HepG2 (cell line): ENCODE results near the gene ATP1B2.

Source experiments
- ELF4 ChIP-seq: sonication (generic); formaldehyde crosslinking; IDR thresholded peaks from 2 replicates; pipeline ENCODE4 v1.5.0; 2020; ENCODE audit warnings: missing genetic modification reagents, mild to moderate bottlenecking, moderate library complexity, borderline replicate concordance
- FOSL1 ChIP-seq: sonication (generic); formaldehyde crosslinking; IDR thresholded peaks from 2 replicates; pipeline ENCODE4 v1.9.0; 2021; ENCODE audit warnings: missing genetic modification reagents, borderline replicate concordance
- KDM1A ChIP-seq: IDR thresholded peaks from 2 replicates; pipeline ENCODE4 v1.6.1; 2016; ENCODE audit warnings: missing compliant biosample characterization
- PHF8 ChIP-seq: sonication (generic); formaldehyde crosslinking; IDR thresholded peaks from 2 replicates; pipeline ENCODE4 v1.5.0; 2020; ENCODE audit warnings: missing genetic modification reagents
- POLR2A ChIP-seq, 2 experiments: IDR thresholded peaks; 2 replicates each; pipeline ENCODE4 v1.6.1; 2011; ENCODE audit warnings: low read depth in 2 of 2, low read length in 2 of 2, mild to moderate bottlenecking in 1 of 2, moderate library complexity in 1 of 2; ENCODE audit not compliant: insufficient read depth in 1 of 2
- POLR2AphosphoS5 ChIP-seq: IDR thresholded peaks from 2 replicates; pipeline ENCODE4 v1.6.1; 2012; ENCODE audit warnings: low read depth, low read length
- REL ChIP-seq: sonication (generic); formaldehyde crosslinking; conservative IDR thresholded peaks from 2 replicates; pipeline ENCODE4 v1.8.0; 2022; ENCODE audit warnings: mild to moderate bottlenecking, missing genetic modification reagents, moderate library complexity
- RFX5 ChIP-seq: IDR thresholded peaks from 2 replicates; pipeline ENCODE4 v1.6.1; 2011; ENCODE audit warnings: low read depth, low read length, improper control_type of control experiment
- RNF2 ChIP-seq: fragments of 450-650 bp; conservative IDR thresholded peaks from 2 replicates; pipeline ENCODE4 v1.6.1; 2016; ENCODE audit warnings: low read depth
- SCMH1 ChIP-seq: sonication (generic); formaldehyde crosslinking; IDR thresholded peaks from 2 replicates; pipeline ENCODE4 v1.9.0; 2021; ENCODE audit warnings: missing genetic modification reagents, mild to moderate bottlenecking, borderline replicate concordance
- ZBTB3 ChIP-seq: sonication (generic); formaldehyde crosslinking; IDR thresholded peaks from 2 replicates; pipeline ENCODE4 v1.4.0; 2020; ENCODE audit warnings: low read depth, mild to moderate bottlenecking, moderate library complexity, missing genetic modification reagents, borderline replicate concordance
- TF ChIP-seq, protein P1 (sequence below): sonication (generic); formaldehyde crosslinking; IDR thresholded peaks from 2 replicates; pipeline ENCODE4 v1.5.0; 2020; ENCODE audit warnings: mild to moderate bottlenecking, missing genetic modification reagents, moderate library complexity
- TF ChIP-seq, protein P2 (sequence below): sonication (generic); formaldehyde crosslinking; conservative IDR thresholded peaks from 2 replicates; pipeline ENCODE4 v1.4.0; 2020; ENCODE audit warnings: missing genetic modification reagents
- TF ChIP-seq, protein P3 (sequence below): sonication (generic); formaldehyde crosslinking; IDR thresholded peaks from 2 replicates; pipeline ENCODE4 v1.8.0; 2022; ENCODE audit warnings: missing genetic modification reagents, low read depth, mild to moderate bottlenecking, borderline replicate concordance

DNA sequence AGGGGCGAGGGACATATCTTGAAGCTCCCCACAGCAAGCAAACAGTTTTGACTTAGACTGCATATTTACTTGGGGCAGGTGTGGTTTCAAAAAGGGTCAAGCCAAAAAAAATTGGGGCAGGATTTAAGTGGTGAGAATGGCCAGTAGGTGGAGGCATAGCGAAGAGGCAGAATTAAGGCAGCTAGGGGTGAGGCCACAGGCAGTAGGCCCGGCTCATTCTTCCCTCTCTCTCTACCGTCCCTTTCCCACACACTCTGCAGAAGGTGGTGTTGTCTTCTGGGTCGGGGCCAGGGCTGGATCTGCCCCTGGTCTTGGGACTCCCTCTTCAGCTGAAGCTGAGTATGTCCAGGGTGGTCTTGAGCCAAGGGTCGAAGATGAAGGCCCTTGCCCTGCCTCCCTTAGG, 18.2 kb upstream of the ATP1B2 start:
- no peak for TF ChIP-seq SCMH1 (CRISPR knock-in tag)
- TF ChIP-seq KDM1A (CRISPR knock-in tag) = no peak
- TF ChIP-seq PHF8 (CRISPR knock-in tag) = no peak
- no peak for TF ChIP-seq ZBTB3 (CRISPR knock-in tag)
- no peak for TF ChIP-seq POLR2AphosphoS5
- TF ChIP-seq, protein P1, sequence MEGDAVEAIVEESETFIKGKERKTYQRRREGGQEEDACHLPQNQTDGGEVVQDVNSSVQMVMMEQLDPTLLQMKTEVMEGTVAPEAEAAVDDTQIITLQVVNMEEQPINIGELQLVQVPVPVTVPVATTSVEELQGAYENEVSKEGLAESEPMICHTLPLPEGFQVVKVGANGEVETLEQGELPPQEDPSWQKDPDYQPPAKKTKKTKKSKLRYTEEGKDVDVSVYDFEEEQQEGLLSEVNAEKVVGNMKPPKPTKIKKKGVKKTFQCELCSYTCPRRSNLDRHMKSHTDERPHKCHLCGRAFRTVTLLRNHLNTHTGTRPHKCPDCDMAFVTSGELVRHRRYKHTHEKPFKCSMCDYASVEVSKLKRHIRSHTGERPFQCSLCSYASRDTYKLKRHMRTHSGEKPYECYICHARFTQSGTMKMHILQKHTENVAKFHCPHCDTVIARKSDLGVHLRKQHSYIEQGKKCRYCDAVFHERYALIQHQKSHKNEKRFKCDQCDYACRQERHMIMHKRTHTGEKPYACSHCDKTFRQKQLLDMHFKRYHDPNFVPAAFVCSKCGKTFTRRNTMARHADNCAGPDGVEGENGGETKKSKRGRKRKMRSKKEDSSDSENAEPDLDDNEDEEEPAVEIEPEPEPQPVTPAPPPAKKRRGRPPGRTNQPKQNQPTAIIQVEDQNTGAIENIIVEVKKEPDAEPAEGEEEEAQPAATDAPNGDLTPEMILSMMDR (CRISPR knock-in tag) = peak; percentile 55
- no peak for TF ChIP-seq RFX5
- no peak for TF ChIP-seq ELF4 (CRISPR knock-in tag)
- no peak for TF ChIP-seq FOSL1 (CRISPR knock-in tag)
- TF ChIP-seq REL = no peak
- TF ChIP-seq, protein P2, sequence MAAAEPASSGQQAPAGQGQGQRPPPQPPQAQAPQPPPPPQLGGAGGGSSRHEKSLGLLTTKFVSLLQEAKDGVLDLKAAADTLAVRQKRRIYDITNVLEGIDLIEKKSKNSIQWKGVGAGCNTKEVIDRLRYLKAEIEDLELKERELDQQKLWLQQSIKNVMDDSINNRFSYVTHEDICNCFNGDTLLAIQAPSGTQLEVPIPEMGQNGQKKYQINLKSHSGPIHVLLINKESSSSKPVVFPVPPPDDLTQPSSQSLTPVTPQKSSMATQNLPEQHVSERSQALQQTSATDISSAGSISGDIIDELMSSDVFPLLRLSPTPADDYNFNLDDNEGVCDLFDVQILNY = no peak
- no peak for TF ChIP-seq RNF2
- no peak for TF ChIP-seq POLR2A (IDR thresholded peaks at IDR 0.05; ENCODE audit: insufficient read depth in 1 of 2, low read depth in 2 of 2, low read length in 2 of 2)
- TF ChIP-seq, protein P3, sequence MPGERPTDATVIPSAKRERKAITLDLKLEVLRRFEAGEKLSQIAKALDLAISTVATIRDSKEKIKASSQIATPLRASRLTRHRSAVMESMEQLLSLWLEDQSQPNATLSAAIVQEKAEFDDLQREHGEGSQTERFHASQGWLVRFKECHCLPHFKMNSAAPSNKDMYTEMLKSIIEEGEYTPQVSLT = no peak
